Fibroblast of the aortic adventitia (primary cell): ENCODE measurements around the gene TXN. TPM values are rescaled to one million over a fixed set of nuclear protein-coding genes. Genes with fewer than 3 reads are reported as not detected.

Experiments used
- DNase-seq: peaks from one replicate; pipeline ENCODE4 v3.0.0-alpha.2; 2010; ENCODE audit warnings: low read depth
- H3K4me3 ChIP-seq: 2 replicates; pipeline ENCODE4 v1.5.1; 2011; ENCODE audit warnings: low read depth, mild to moderate bottlenecking, control low read depth, low read length, moderate library complexity
- total RNA-seq: library from RNA; depleted of rRNA; stranded (reverse); fragments of >200 nt; gene quantifications from 2 replicates; pipeline ENCODE4 v1.2.3, GENCODE V29; 2012; ENCODE audit warnings: low replicate concordance
- TF ChIP-seq, protein P1 (sequence below): IDR thresholded peaks from 2 replicates; pipeline ENCODE4 v1.5.1; 2011; ENCODE audit warnings: mild to moderate bottlenecking, low read length, control low read depth, inconsistent platforms; ENCODE audit not compliant: insufficient read depth

Gene TXN
- total RNA-seq, 1 donor = 708 TPM

DNA sequence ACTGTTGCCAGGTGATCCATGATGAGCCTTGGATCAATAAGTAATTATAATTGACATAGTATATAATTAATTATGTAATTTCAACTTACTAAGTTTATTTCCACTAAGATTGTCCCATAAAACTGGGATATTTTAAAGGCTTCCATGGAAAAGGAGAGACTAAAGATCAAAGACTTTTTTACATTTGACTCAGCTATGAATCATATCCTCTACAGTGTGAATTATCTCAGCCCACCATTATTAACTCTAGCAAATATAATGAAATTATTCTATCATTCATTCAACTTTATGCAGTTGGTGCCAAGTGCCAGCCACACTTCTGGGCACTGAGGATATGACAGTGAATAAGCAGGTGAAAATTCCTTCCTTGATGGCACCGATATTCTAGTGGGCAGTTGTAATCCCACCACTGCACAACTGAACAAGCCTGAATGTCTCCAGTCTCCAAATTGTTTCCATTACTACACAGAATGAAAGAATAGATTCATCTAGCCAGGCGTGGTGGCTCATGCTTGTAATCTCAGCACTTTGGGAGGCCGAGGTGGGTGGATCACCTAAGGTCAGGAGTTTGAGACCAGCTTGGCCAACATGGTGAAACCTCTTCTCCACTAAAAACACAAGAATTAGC is 21.9 kb upstream of the TXN start:
- peak; percentile 52 for DNase-seq
- no peak overlapping the region for H3K4me3 ChIP-seq
- TF ChIP-seq, protein P1, sequence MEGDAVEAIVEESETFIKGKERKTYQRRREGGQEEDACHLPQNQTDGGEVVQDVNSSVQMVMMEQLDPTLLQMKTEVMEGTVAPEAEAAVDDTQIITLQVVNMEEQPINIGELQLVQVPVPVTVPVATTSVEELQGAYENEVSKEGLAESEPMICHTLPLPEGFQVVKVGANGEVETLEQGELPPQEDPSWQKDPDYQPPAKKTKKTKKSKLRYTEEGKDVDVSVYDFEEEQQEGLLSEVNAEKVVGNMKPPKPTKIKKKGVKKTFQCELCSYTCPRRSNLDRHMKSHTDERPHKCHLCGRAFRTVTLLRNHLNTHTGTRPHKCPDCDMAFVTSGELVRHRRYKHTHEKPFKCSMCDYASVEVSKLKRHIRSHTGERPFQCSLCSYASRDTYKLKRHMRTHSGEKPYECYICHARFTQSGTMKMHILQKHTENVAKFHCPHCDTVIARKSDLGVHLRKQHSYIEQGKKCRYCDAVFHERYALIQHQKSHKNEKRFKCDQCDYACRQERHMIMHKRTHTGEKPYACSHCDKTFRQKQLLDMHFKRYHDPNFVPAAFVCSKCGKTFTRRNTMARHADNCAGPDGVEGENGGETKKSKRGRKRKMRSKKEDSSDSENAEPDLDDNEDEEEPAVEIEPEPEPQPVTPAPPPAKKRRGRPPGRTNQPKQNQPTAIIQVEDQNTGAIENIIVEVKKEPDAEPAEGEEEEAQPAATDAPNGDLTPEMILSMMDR = no peak

DNA sequence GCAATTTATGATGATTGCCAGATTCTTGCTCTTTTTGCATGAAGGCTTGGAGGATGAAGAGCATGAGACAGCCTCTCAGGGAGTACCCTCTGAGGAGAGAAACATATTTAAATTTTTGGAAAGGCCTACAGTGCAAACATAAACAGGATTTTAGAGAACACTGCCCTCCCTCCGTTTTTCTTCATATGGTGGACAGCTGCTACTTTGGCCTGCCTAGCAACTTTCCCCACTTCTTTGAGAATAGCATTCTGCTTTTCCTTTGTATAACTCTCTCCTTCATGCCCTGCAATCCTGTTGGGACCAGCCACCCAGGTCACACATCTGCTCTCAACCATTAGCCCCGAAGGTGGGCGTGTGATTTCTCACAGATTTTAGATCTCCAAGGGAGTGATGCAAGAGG is 20.5 kb upstream of the TXN start:
- DNase-seq = no peak
- TF ChIP-seq, protein P1 = no peak

DNA sequence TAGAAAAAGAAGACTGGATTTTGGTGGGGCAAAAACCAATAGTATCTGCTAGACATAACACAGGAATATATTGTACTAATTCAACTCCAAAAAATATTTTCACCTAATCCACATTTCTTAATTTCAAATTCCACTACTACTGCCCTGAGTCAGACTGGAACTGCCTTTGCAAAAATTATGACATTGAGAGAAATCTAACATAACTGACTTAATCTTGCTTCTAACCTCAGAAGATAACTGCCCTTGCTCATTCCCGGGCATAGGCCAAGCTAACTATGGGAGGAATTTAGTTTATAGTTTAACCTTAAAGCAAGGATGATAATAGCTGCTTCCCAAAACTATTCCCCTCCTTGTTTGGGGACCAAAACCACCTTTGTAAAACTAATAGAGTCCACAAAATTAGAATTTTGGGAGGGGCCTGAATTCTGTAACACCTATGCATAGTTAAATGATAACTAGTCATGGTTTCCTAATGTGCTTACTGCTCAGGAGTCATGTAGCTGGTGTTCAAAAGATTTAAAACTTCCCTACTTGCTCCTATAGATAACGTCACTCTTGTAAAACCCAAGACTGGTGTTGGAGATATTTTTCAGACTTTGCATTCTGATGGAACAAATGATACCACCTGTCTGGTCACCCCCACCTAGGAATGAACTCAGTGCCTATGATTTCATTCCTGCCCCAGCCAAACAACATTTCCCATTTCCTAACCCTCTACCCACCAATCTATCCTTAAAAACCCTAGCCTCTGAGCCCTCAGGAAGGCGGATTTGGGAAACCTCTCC is 14.1 kb upstream of the TXN start:
- DNase-seq = no peak

More for the DNA sequence above, 20.5 kb upstream of the TXN start:
- H3K4me3 ChIP-seq = no peak overlapping the region

DNA sequence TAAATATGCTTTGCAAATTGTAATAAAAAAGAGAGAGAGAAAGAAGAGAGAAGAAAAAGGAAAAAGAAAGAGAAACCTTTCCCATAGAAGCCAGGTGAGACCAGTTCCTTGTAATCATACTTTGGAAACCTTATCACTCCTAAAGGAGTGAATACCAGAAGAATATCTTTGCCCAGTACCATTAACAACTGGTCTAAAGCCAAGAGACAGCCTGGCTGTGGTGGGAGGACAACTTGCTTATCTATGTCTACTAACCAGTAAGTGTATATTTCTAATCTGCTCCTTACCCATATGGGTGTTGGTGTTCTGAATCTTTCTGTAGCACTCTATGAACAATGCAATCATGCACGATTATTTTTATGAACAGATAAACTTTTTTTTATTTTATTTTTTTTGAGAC is 10.5 kb upstream of the TXN start:
- no peak for DNase-seq
- no peak overlapping the region for H3K4me3 ChIP-seq
- TF ChIP-seq, protein P1 = no peak

More for the DNA sequence above, 14.1 kb upstream of the TXN start:
- no peak overlapping the region for H3K4me3 ChIP-seq
- TF ChIP-seq, protein P1 = no peak

DNA sequence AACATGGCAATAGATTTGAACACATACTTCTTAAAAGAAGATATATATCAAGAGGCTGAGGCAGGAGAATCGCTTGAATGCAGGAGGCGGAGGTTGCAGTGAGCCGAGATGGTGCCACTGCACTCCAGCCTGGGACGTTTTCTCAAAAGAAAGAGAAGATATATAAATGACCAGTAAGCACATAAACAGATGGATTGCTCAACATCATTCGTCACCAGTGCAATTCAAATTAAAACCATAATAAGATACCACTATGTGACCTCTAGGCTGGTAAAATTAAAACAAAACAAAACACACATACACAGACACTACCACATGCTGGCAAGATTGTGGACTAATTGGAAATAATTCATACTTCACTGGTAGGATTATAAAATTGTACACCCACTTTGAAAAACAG is 5.3 kb upstream of the TXN start:
- no peak overlapping the region for H3K4me3 ChIP-seq
- TF ChIP-seq, protein P1 = no peak
- no peak for DNase-seq

DNA sequence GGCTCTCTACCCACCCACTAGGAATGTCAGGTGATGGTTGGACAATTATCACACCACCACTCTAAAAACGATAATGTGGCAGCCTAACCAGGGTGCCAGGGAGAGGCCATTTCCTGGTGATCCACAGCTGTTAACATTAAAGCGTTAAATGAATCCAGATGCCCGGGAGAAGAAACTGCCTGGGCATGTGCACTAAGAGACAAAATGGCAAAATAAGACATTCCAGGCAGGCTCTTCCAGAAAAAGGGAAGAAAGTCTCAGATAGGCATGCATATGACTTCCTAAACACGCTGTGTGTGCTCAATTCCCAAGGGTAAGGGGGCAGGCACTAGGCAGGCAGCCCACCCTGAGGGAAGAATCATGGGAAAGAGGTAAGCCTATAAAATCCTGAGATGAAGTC is 4.6 kb upstream of the TXN start:
- no peak overlapping the region for H3K4me3 ChIP-seq
- no peak for DNase-seq
- TF ChIP-seq, protein P1 = no peak
